GM12878 (cell line): ENCODE results near the gene MTMR10. TPM values are rescaled to one million over a fixed set of nuclear protein-coding genes. Genes with fewer than 3 reads are reported as not detected.

Experiments used
- ATAC-seq: fragments of 200-7000 bp; cut with Tn5 transposase; 3 replicates; pipeline ENCODE4 v1.9.1; 2020; ENCODE audit warnings: mild to moderate bottlenecking, moderate library complexity
- BruUV-seq: library from RNA; stranded (reverse); fragments of 400-500 nt; replicated peaks from 2 replicates; lab custom pipeline; 2021; lab: Mats Ljungman, UMichigan
- CTCF ChIA-PET: fragments of 300-600 bp; sonication (Branson Sonifier 250); formaldehyde crosslinking; extraction: SDS; loops from one replicate; lab custom pipeline; 2021; ENCODE audit warnings: inconsistent platforms; lab: Yijun Ruan, JAX
- POLR2A ChIA-PET: fragments of 350-600 bp; formaldehyde crosslinking; extraction: SDS; loops from one replicate; lab custom pipeline; 2021; ENCODE audit warnings: inconsistent platforms; lab: Charles Lee
- RAD21 ChIA-PET: fragments of 300-600 bp; sonication (Branson Sonifier 250); formaldehyde crosslinking; loops from one replicate; lab custom pipeline; 2023; ENCODE audit warnings: antibody characterized with exemption; ENCODE audit not compliant: unreplicated experiment; lab: Charles Lee
- SMC1A ChIA-PET: fragments of 300-600 bp; sonication (Branson Sonifier 250); formaldehyde crosslinking; loops from one replicate; lab custom pipeline; 2023; ENCODE audit not compliant: unreplicated experiment, uncharacterized antibody; lab: Charles Lee
- DNase-seq: peaks from one replicate; pipeline ENCODE4 v3.0.0-alpha.2; 2011; ENCODE audit warnings: low read depth, low spot score
- FAIRE-seq: peaks from 3 replicates; lab custom pipeline; 2011; peaks lifted over from hg19 to GRCh38; lab: Jason Lieb, UNC
- H2AFZ ChIP-seq: 2 replicates; pipeline ENCODE4 v1.6.0; 2011; ENCODE audit warnings: low read depth, low read length, control low read depth; ENCODE audit not compliant: control insufficient read depth
- H3K27ac ChIP-seq: 2 replicates; pipeline ENCODE4 v1.5.1; 2011; ENCODE audit warnings: control low read depth; ENCODE audit not compliant: control insufficient read depth, insufficient read depth
- H3K27me3 ChIP-seq, 2 experiments: replicated peaks in 1 of 2; 2 replicates each; pipeline versions ENCODE4 v1.6.0 to v1.6.1; 2011; ENCODE audit warnings: low read length in 1 of 2; ENCODE audit not compliant: control insufficient read depth in 2 of 2, insufficient read depth in 2 of 2
- H3K36me3 ChIP-seq, 2 experiments: 2 replicates each; pipeline ENCODE4 v1.5.1; 2011; ENCODE audit warnings: low read length in 1 of 2; ENCODE audit not compliant: control insufficient read depth in 2 of 2, insufficient read depth in 2 of 2
- H3K4me1 ChIP-seq: 2 replicates; pipeline ENCODE4 v1.6.1; 2011; ENCODE audit warnings: mild to moderate bottlenecking, low read length, moderate library complexity, mixed read lengths; ENCODE audit not compliant: control insufficient read depth, insufficient read depth
- H3K4me2 ChIP-seq: 2 replicates; pipeline ENCODE4 v1.6.0; 2011; ENCODE audit warnings: control low read depth; ENCODE audit not compliant: control insufficient read depth, insufficient read depth
- H3K4me3 ChIP-seq: fragments of 200-600 bp; sonication (generic); 2 replicates; pipeline ENCODE4 v1.5.1; 2016
- H3K79me2 ChIP-seq: 2 replicates; pipeline ENCODE4 v1.6.0; 2011; ENCODE audit warnings: low read length; ENCODE audit not compliant: control insufficient read depth, insufficient read depth
- H3K9ac ChIP-seq: 2 replicates; pipeline ENCODE4 v1.8.0; 2011; ENCODE audit warnings: low read length, control low read depth, mixed read lengths; ENCODE audit not compliant: control insufficient read depth, insufficient read depth
- H3K9me3 ChIP-seq: replicated peaks from 3 replicates; pipeline ENCODE4 v1.5.1; 2011; ENCODE audit warnings: mild to moderate bottlenecking, low read length; ENCODE audit not compliant: control insufficient read depth, insufficient read depth
- H4K20me1 ChIP-seq: 2 replicates; pipeline ENCODE4 v1.6.0; 2011; ENCODE audit not compliant: control insufficient read depth, insufficient read depth
- PRDM15 ChIP-seq: fragments of 450-650 bp; formaldehyde crosslinking; IDR thresholded peaks from 2 replicates; pipeline ENCODE4 v1.4.0; 2020; ENCODE audit warnings: mild to moderate bottlenecking, moderate library complexity
- WGBS: methylation state at CpG from one replicate; pipeline ENCODE4 v1.1.6; 2016; ENCODE audit warnings: low lambda C conversion rate; ENCODE audit not compliant: insufficient replicate concordance, insufficient coverage; ENCODE audit errors: missing lambda C conversion rate; 5-methylcytosine and 5-hydroxymethylcytosine counted together
- in situ Hi-C: fragments of 300-500 bp; cut with MboI; formaldehyde crosslinking; loops from 9 replicates; pipeline ENCODE4 v1.14.3; 2018; ENCODE audit warnings: mixed read lengths
- intact Hi-C: fragments of 100-400 bp; cut with micrococcal nuclease; formaldehyde crosslinking; loops from one replicate; pipeline ENCODE4 v1.14.2; 2022; ENCODE audit not compliant: unreplicated experiment
- polyA plus RNA-seq, 11 experiments: library from polyadenylated mRNA; depleted of rRNA in 4 of 11; unstranded in 6 of 11; stranded (reverse) in 5 of 11; fragments of >200 nt; fragmentation: Nextera tagmentation in 4 of 11; fragmentation: Illumina TruSeq in 1 of 11; extraction: Ambion mirVana in 4 of 11; extraction: Trizol in 1 of 11; gene quantifications; 1 replicate in 1 of 11; 2 replicates in 10 of 11; pipeline versions ENCODE4 v1.2.1 to v1.2.3, GENCODE V29; 2011 to 2016; ENCODE audit warnings: inconsistent platforms in 2 of 11, missing spikeins in 2 of 11, low read depth in 1 of 11
- total RNA-seq, 4 experiments: library from RNA; depleted of rRNA in 3 of 4; stranded (reverse); fragments of >200 nt in 3 of 4; fragmentation: Illumina TruSeq in 1 of 4; extraction: Trizol in 1 of 4; gene quantifications; 2 replicates each; pipeline versions ENCODE4 v1.2.1 to v1.2.3, GENCODE V29; 2013 to 2021

The MTMR10 gene
- total and polyA plus RNA-seq, 10 of the 15 experiments (the other 5 are each of a cell fraction or from before 2014, with no cell fraction given) = 1.9 to 13.6 (median 8.9) TPM

- H3K27ac ChIP-seq = no peak overlapping the region
- no peaks in the 10 kb centered on the region for H3K79me2 ChIP-seq
- ChIA-PET SMC1A (interaction anchor here (0.8 to 1.0 kb wide), 3 partner anchors 12 to 55 kb away, joined by 3 read pairs; no protein-coding TSS in a partner anchor), RAD21 (no interaction called here), POLR2A (no interaction called here), CTCF (no interaction called here)
- H3K4me1 ChIP-seq = no peaks in the 10 kb centered on the region
- WGBS = 78% methylated on average over 16 of the region's 16 CpGs
- no peak overlapping the region for H3K4me3 ChIP-seq
- ATAC-seq (no peak), DNase-seq (no peak), FAIRE-seq (no peak)
- H3K4me2 ChIP-seq = no peak overlapping the region
- H4K20me1 ChIP-seq = no peaks in the 10 kb centered on the region; the same call in 1 of the 2 replicates
- no peak for TF ChIP-seq PRDM15 (CRISPR knock-in tag)
- in situ Hi-C loops = no loop called here
- BruUV-seq = no TSS peak
- H3K9ac ChIP-seq = no peak overlapping the region
- no peaks in the 10 kb centered on the region for H3K36me3 ChIP-seq
- intact Hi-C loops = no loop called here
- H3K9me3 ChIP-seq = no peaks in the 10 kb centered on the region
- no peak overlapping the region for H2AFZ ChIP-seq
- no peaks in the 10 kb centered on the region for H3K27me3 ChIP-seq
Observed at GRCh38 chr15:31039961-31040360, 48.5 kb upstream of the MTMR10 start.
